ENCODE data around the gene ENPP3.

ENPP3 gene

GRCh38 chr6:131602781-131603312 is 34.3 kb upstream of the ENPP3 start:
- H3K36me3 ChIP-seq (ENCODE audit: control insufficient read depth in 2 of 2, insufficient read depth in 1 of 2, low read length in 2 of 2): peaks cover 61 to 95% of the 10 kb centered on the region in 2 experiments
- ChIA-PET POLR2A (no interaction called here), CTCF (interaction anchor here (2.7 kb wide), 1 partner anchor 25 kb away, joined by 16 read pairs; the partner anchor contains the start of gene MED23)
- TF ChIP-seq ZNF2 (tag by site-specific recombination; IDR thresholded peaks at IDR 0.05): no peak
- no peak for TF ChIP-seq ZNF175 (tag by site-specific recombination; IDR thresholded peaks at IDR 0.05)
- no peak for TF ChIP-seq ZNF501 (tag by site-specific recombination; IDR thresholded peaks at IDR 0.05)
- TF ChIP-seq ZNF350 (tag by site-specific recombination; IDR thresholded peaks at IDR 0.05): no peak
- no peak for TF ChIP-seq ZNF558 (tag by site-specific recombination; IDR thresholded peaks at IDR 0.05)
- TF ChIP-seq KLF8 (tag by site-specific recombination; IDR thresholded peaks at IDR 0.05): no peak
- no peak for TF ChIP-seq ZNF146 (tag by site-specific recombination; IDR thresholded peaks at IDR 0.05)
- TF ChIP-seq, protein P1, sequence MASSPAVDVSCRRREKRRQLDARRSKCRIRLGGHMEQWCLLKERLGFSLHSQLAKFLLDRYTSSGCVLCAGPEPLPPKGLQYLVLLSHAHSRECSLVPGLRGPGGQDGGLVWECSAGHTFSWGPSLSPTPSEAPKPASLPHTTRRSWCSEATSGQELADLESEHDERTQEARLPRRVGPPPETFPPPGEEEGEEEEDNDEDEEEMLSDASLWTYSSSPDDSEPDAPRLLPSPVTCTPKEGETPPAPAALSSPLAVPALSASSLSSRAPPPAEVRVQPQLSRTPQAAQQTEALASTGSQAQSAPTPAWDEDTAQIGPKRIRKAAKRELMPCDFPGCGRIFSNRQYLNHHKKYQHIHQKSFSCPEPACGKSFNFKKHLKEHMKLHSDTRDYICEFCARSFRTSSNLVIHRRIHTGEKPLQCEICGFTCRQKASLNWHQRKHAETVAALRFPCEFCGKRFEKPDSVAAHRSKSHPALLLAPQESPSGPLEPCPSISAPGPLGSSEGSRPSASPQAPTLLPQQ (tag by site-specific recombination; IDR thresholded peaks at IDR 0.05): no peak
- no peak for TF ChIP-seq OVOL3 (tag by site-specific recombination; IDR thresholded peaks at IDR 0.05)
- TF ChIP-seq, protein P2, sequence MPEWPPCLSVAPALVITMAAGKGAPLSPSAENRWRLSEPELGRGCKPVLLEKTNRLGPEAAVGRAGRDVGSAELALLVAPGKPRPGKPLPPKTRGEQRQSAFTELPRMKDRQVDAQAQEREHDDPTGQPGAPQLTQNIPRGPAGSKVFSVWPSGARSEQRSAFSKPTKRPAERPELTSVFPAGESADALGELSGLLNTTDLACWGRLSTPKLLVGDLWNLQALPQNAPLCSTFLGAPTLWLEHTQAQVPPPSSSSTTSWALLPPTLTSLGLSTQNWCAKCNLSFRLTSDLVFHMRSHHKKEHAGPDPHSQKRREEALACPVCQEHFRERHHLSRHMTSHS (tag by site-specific recombination; IDR thresholded peaks at IDR 0.05): no peak
- TF ChIP-seq WT1 (tag by site-specific recombination; IDR thresholded peaks at IDR 0.05): no peak
- TF ChIP-seq ZNF121 (tag by site-specific recombination; IDR thresholded peaks at IDR 0.05): no peak
- TF ChIP-seq ZNF202 (tag by site-specific recombination; IDR thresholded peaks at IDR 0.05; ENCODE audit: borderline replicate concordance): no peak
- TF ChIP-seq ZSCAN4 (tag by site-specific recombination; IDR thresholded peaks at IDR 0.05): no peak
- no peak for TF ChIP-seq ZEB2 (tag by site-specific recombination; IDR thresholded peaks at IDR 0.05)
- H3K4me1 ChIP-seq (ENCODE audit: control insufficient read depth, insufficient read depth, low read length): no peaks in the 10 kb centered on the region
- H3K9me3 ChIP-seq (ENCODE audit: control insufficient read depth, insufficient read depth, low read depth, low read length): no peaks in the 10 kb centered on the region
- H3K27ac ChIP-seq (ENCODE audit: extremely low read depth, low read depth, low read length): no peak overlapping the region
- H3K4me3 ChIP-seq (ENCODE audit: low read depth, low read length): no peak overlapping the region

DNA sequence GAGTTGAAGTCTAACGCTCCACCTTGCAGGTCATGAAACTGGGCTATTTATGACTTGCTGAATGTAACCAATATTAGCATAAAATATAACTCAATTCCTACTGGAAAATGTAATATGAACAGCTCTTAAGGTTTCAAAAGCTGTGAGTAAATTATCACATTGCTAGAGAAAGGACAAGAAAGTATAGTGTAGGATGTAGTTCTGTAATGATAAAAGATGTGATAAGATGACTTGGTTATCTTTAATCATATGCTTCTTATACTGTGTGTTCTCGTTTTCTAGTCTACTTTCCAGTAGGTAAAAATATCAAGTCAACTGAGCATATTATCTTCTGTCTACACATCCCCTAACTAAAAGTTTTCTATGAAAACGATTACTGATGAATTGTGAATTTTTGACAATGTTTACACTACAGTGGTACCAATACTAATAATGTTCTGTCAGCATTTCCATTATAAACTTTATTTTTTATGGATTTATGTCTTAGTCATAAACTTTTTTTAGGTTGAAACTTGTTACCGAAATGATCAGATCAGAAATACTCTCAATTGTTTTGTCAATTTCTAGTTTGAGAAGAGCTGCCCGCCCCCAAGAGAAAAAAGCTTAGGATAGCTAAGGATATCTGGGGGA is 23.7 kb upstream of the ENPP3 start:
- no peak overlapping the region for H3K27ac ChIP-seq (ENCODE audit: extremely low read depth, low read depth, low read length)
- ChIA-PET CTCF (interaction anchor here (0.7 to 5.7 kb wide), 5 partner anchors 15 to 750 kb away, joined by 3 to 63 read pairs (median 3); partner anchors contain the start of gene MED23), POLR2A (interaction anchor here (1.2 kb wide), 1 partner anchor 15 kb away, joined by 4 read pairs; the partner anchor contains the start of gene MED23)
- no peaks in the 10 kb centered on the region for H3K9me3 ChIP-seq (ENCODE audit: control insufficient read depth, insufficient read depth, low read depth, low read length)
- no peak overlapping the region for H3K4me3 ChIP-seq (ENCODE audit: low read depth, low read length)
- H3K4me1 ChIP-seq (ENCODE audit: control insufficient read depth, insufficient read depth, low read length): no peaks in the 10 kb centered on the region
- H3K36me3 ChIP-seq (ENCODE audit: control insufficient read depth in 2 of 2, insufficient read depth in 1 of 2, low read length in 2 of 2): peaks cover 65 to 94% of the 10 kb centered on the region in 2 experiments
- TF ChIP-seq ZNF148 (tag by site-specific recombination; IDR thresholded peaks at IDR 0.05; ENCODE audit: borderline replicate concordance): no peak
- no peak for TF ChIP-seq ZNF777 (tag by site-specific recombination; IDR thresholded peaks at IDR 0.05; ENCODE audit: borderline replicate concordance)
- TF ChIP-seq KLF10 (tag by site-specific recombination; IDR thresholded peaks at IDR 0.05): no peak
- no peak for TF ChIP-seq ZBTB8A (tag by site-specific recombination; IDR thresholded peaks at IDR 0.05)
- no peak for TF ChIP-seq ZNF146 (tag by site-specific recombination; IDR thresholded peaks at IDR 0.05)
- TF ChIP-seq ZNF518A (tag by site-specific recombination; conservative IDR thresholded peaks at IDR 0.05; ENCODE audit: low read depth): no peak
